CD4-positive, alpha-beta T cell treated with Interferon gamma for 1 hour (primary cell): ENCODE data around the gene KRI1.

ENCODE experiments used
- DNase-seq: peaks from one replicate; pipeline ENCODE4 v3.0.0-alpha.2; 2020

KRI1 gene

DNA sequence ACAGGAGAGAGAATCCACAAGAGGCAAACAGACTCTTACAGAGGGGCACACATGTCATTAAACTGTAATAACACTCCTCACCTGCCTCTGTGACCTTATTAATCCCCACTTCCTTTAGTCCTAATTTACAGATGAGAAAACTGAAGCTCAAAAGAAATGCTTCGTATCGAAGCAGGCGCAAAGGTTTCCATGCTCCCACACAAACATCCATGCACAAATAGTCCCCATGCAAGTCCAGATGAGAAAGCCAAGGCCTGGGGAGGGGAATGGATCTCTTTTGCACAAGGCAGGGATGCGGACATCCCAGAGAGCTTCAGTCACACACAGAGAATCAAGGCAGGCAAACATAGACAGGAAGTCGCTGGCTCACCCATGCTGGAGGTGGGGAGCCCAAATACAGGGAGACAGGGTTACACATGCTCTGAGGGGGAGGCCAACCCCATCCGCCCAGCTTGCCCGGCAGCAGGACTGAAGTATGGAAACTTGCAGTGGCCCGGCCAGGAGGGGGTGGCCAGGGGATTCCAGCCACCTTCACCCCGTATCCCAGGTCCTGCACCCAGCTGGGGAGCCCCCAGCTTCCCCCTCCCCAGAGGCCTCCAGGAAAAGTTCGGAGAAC is 49.0 kb downstream of the KRI1 start:
- DNase-seq: no peak

DNA sequence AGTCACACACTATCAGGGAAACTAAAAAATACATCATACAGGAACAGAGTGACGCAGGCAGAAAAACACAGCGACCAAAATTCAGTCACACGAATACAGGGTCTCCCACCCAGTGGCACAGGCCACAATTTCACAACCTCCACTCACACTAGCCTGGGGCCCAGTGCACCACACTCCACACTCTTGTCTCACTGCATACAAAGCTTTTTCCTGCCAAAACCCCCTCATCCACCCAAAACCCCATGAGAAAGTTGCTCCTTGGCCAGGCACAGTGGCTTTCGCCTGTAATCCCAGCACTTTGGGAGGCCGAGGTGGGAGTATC is 49.8 kb downstream of the KRI1 start:
- DNase-seq: peak; percentile 68

DNA sequence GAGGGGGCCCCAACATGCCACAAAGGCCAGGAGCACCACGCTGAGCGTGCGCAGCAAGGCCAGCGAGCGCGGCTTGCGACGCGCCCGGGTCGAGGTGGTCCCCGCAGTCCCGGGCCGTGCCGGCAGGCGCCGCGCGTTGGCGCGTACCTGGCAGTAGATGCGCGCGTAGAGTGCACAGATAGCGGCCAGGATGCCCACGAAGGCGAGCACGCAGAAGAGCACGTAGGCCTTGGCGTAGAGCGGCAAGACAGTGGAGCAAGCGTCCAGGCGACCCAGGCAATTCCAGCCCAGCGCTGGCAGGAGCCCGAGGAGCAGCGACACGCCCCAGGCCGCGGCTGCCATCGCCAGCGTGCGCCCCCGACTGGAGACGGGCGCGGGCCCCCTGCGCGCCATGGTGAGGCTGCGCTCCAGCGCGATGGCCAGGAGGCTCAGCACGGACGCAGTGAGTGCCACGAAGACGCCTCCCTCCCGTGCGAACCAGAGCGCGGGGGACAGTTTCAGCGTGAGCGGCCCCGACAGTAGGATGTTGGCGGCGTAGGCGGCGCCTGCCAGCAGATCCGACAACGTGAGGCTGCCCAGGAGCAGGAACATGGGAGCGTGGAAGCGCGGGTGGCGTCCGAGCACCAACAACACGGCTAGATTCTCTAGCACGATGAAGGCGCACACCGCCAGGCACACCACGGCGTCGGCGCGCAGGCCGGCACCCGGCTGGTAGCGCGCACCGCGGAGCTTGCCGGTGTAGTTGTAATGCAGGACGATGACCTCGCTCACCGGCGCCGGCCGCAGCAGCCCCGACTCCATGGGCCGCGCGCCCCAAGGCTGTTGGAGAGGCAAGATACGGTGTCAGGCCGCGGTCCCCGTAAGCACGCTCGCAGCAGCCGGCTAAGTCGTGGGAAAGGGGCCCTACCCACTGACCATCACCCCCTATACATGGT is 51.3 kb downstream of the KRI1 start:
- DNase-seq: peak; percentile 31

DNA sequence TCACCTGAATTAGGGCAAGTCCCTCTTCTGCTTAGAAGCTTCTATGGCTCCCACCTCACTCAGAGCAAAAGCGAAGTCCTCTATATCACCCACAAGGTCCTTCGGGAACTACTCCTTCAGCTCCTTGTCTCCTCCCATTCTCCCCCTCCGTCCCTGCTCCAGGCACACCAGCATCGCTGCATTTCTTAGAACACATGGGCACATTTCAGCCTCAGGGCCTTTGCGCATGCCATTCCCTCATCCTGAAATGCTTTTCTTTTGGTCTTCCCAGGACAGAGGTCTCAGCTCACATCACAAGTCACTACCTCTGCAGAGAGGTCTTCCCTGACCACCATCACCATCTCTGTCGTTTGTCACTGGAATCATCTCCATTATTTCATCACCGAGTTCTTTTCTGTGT is 52.6 kb downstream of the KRI1 start:
- DNase-seq: no peak

DNA sequence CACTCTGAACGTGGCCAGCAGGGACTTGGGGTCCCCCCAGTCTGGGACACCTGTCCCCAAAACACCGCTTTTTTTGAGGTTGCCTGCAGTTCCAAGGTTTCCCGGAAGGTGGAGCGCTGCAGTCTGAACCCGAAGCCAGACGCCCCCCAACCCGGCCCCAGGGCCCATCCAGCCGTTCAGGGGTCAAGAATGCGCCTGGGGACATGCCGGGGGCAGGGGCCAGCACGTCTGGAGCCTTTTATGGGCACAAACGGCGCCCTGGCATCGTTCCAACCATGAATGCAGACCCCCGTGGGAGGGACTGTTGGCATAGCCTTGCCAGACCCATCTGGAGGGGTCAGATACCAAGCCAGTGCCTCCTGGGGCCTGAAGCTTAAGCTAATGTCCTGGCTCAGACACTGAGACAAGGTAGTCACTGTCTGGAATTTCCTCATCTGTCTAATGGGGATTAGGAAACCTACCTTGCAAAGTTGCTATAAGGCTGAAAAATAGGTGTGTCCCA is 55.5 kb downstream of the KRI1 start:
- DNase-seq: peak; percentile 35

DNA sequence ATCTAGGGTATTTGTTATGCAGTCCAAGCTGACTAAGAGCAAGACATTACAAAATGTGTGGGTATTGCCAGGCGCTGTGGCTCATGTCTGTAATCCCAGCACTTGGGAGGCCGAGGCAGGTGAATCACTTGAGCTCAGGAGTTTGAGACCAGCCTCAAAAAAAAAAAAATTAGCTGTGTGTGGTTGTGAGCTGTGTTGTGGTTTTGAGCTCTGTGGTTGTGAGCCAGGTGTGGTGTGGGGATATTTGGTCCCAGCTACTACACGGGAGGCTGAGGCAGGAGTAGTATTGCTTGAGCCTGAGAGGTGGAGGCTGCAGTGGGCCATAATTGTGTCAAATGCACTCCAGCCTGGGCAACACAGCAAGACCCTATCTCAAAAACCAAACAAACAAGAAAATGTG is 57.1 kb downstream of the KRI1 start:
- DNase-seq: no peak

DNA sequence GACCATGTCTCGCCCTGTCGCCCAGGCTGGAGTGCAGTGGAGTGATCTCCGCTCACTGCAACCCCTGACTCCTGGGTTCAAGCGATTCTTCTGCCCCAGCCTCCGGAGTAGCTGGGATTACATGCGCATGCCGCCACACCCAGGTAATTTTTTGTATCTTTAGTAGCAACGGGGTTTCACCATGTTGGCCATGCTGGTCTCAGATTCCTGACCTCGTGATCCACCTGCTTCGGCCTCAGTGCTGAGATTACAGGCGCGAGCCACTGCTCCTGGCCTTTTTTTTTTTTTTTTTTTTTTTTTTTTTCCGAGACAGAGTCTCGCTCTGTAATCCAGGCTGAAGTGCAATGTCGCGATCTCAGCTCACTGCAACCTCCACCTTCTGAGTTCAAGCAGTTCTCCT is 57.8 kb downstream of the KRI1 start:
- no peak for DNase-seq

DNA sequence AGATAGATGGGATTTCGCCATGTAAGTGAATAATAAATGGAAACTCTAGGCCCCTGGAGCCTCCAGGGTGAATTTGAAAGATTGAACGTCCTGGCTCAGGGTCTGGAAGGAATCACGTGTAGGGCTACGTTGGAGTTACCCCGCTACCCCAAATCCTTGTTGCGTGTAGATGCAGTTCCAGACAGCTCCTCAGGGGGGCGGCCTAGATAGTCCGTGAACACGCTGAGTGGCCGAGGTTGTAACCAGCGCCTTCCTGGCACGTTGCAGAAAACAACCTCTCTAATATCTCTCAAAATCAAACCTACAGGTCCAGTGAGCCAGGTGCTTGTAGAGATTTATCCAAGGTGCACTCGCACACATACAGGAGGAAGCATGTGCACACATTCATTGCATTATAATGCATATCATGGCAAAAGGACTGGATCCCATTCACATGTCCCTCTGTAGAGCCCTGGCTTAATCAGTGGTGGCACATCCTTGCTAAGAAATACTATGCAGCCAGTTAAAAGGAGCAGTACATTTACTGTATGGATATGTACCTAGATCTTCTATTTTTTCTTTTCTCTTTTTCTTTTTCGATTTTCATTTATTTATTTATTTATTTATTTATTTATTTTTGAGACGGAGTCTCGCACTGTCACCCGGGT is 60.1 kb downstream of the KRI1 start:
- DNase-seq: peak; percentile 71
